GM20431 (cell line): ENCODE data around the gene PALM2AKAP2.

Experiments used
- in situ Hi-C: fragments of 300-500 bp; cut with MseI, MboI; formaldehyde crosslinking; loops from one replicate; pipeline ENCODE4 v1.15.0; 2020; ENCODE audit warnings: low sequenced_read_pairs; ENCODE audit not compliant: unreplicated experiment

The PALM2AKAP2 gene

GRCh38 chr9:109779711-109780452 is at the start of gene PALM2AKAP2:
Gene PALM2AKAP2 (plus strand): TSS chr9:109780198. CDS start chr9:109780489, 291 bp downstream.
- in situ Hi-C loops: no loop called here

- in situ Hi-C loops: no loop called here
These were observed 49.8 kb upstream of the PALM2AKAP2 start for GRCh38 chr9:109730228-109730627.

GRCh38 chr9:109733690-109734089 is 46.3 kb upstream of the PALM2AKAP2 start:
- in situ Hi-C loops: no loop called here

GRCh38 chr9:109734814-109735213 is 45.2 kb upstream of the PALM2AKAP2 start:
- in situ Hi-C loops: no loop called here

- in situ Hi-C loops: no loop called here
These were observed 44.2 kb upstream of the PALM2AKAP2 start for GRCh38 chr9:109735801-109736200.

- in situ Hi-C loops: no loop called here
These were observed 42.7 kb upstream of the PALM2AKAP2 start for GRCh38 chr9:109737295-109737694.

GRCh38 chr9:109739760-109740159 is 40.2 kb upstream of the PALM2AKAP2 start:
- in situ Hi-C loops: no loop called here

GRCh38 chr9:109742776-109743348 is 37.1 kb upstream of the PALM2AKAP2 start:
- in situ Hi-C loops: no loop called here

GRCh38 chr9:109743696-109744095 is 36.3 kb upstream of the PALM2AKAP2 start:
- in situ Hi-C loops: no loop called here

- in situ Hi-C loops: no loop called here
These were observed 34.4 kb upstream of the PALM2AKAP2 start for GRCh38 chr9:109745335-109746283.

- in situ Hi-C loops: no loop called here
These were observed 28.7 kb upstream of the PALM2AKAP2 start for GRCh38 chr9:109751253-109751652.

GRCh38 chr9:109753308-109753707 is 26.7 kb upstream of the PALM2AKAP2 start:
- in situ Hi-C loops: no loop called here

GRCh38 chr9:109755040-109755439 is 25.0 kb upstream of the PALM2AKAP2 start:
- in situ Hi-C loops: no loop called here

- in situ Hi-C loops: no loop called here
These were observed 20.4 kb upstream of the PALM2AKAP2 start for GRCh38 chr9:109759589-109759988.

- in situ Hi-C loops: no loop called here
These were observed 14.7 kb upstream of the PALM2AKAP2 start for GRCh38 chr9:109765278-109765677.

GRCh38 chr9:109765830-109766229 is 14.2 kb upstream of the PALM2AKAP2 start:
- in situ Hi-C loops: no loop called here

GRCh38 chr9:109766351-109766750 is 13.6 kb upstream of the PALM2AKAP2 start:
- in situ Hi-C loops: no loop called here

GRCh38 chr9:109767404-109767803 is 12.6 kb upstream of the PALM2AKAP2 start:
- in situ Hi-C loops: no loop called here

- in situ Hi-C loops: no loop called here
These were observed 12.2 kb upstream of the PALM2AKAP2 start for GRCh38 chr9:109767814-109768213.

GRCh38 chr9:109769250-109769649 is 10.7 kb upstream of the PALM2AKAP2 start:
- in situ Hi-C loops: no loop called here

- in situ Hi-C loops: no loop called here
These were observed 9.9 kb upstream of the PALM2AKAP2 start for GRCh38 chr9:109770101-109770500.
